RWPE2 (cell line): ENCODE measurements around the gene NLRC3.

ENCODE experiments used
- ATAC-seq: fragments of 200-7000 bp; cut with Tn5 transposase; 3 replicates; pipeline ENCODE4 v1.9.1; 2021; ENCODE audit warnings: low read depth
- DNase-seq: peaks from one replicate; pipeline ENCODE4 v3.0.0-alpha.2; 2020; ENCODE audit warnings: low spot score
- H3K27ac ChIP-seq: fragments of 450-650 bp; 2 replicates; pipeline ENCODE4 v1.5.1; 2017; ENCODE audit warnings: mild to moderate bottlenecking; ENCODE audit not compliant: poor library complexity, severe bottlenecking
- H3K27me3 ChIP-seq: fragments of 250-450 bp; sonication (Bioruptor Pico); 2 replicates; pipeline ENCODE4 v1.5.1; 2021; ENCODE audit warnings: mild to moderate bottlenecking, moderate library complexity; ENCODE audit not compliant: insufficient read depth, poor library complexity, severe bottlenecking
- H3K36me3 ChIP-seq: fragments of 250-450 bp; sonication (Bioruptor Pico); 2 replicates; pipeline ENCODE4 v1.5.1; 2020; ENCODE audit warnings: low read depth, mild to moderate bottlenecking, moderate library complexity
- H3K4me1 ChIP-seq: fragments of 250-450 bp; sonication (Bioruptor Pico); 2 replicates; pipeline ENCODE4 v1.5.1; 2021; ENCODE audit warnings: mild to moderate bottlenecking, moderate library complexity; ENCODE audit not compliant: insufficient read depth, poor library complexity, severe bottlenecking
- H3K4me3 ChIP-seq: fragments of 250-450 bp; sonication (Bioruptor Pico); 2 replicates; pipeline ENCODE4 v1.5.1; 2021; ENCODE audit warnings: mild to moderate bottlenecking, moderate library complexity; ENCODE audit not compliant: severe bottlenecking
- H3K9me3 ChIP-seq: fragments of 250-450 bp; sonication (Bioruptor Pico); 2 replicates; pipeline ENCODE4 v1.5.1; 2021; ENCODE audit warnings: mild to moderate bottlenecking, moderate library complexity; ENCODE audit not compliant: severe bottlenecking
- TF ChIP-seq, protein P1 (sequence below): fragments of 450-650 bp; IDR thresholded peaks from one replicate; pipeline ENCODE4 v1.5.1; 2017; ENCODE audit warnings: mild to moderate bottlenecking, moderate library complexity; ENCODE audit not compliant: poor library complexity, severe bottlenecking

NLRC3 gene

DNA sequence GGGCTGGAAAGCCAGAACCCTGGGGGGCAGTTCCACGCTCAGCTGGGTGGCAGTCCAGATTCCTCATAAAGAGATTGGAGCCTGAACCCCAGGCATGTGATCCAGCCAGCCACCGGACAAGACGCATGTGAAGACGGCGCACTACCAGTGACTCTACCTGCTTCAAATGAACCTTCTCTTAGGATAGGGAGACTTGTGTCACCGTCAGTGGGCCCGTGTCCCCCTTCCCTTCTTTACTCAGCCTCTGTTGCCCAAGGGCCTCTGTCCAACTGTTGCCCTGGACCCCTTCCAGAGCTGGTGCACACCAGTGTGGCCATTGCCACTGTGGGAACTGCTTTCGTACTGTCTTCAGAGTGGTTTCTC is 58.2 kb downstream of the NLRC3 start:
- TF ChIP-seq, protein P1, sequence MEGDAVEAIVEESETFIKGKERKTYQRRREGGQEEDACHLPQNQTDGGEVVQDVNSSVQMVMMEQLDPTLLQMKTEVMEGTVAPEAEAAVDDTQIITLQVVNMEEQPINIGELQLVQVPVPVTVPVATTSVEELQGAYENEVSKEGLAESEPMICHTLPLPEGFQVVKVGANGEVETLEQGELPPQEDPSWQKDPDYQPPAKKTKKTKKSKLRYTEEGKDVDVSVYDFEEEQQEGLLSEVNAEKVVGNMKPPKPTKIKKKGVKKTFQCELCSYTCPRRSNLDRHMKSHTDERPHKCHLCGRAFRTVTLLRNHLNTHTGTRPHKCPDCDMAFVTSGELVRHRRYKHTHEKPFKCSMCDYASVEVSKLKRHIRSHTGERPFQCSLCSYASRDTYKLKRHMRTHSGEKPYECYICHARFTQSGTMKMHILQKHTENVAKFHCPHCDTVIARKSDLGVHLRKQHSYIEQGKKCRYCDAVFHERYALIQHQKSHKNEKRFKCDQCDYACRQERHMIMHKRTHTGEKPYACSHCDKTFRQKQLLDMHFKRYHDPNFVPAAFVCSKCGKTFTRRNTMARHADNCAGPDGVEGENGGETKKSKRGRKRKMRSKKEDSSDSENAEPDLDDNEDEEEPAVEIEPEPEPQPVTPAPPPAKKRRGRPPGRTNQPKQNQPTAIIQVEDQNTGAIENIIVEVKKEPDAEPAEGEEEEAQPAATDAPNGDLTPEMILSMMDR = no peak

DNA sequence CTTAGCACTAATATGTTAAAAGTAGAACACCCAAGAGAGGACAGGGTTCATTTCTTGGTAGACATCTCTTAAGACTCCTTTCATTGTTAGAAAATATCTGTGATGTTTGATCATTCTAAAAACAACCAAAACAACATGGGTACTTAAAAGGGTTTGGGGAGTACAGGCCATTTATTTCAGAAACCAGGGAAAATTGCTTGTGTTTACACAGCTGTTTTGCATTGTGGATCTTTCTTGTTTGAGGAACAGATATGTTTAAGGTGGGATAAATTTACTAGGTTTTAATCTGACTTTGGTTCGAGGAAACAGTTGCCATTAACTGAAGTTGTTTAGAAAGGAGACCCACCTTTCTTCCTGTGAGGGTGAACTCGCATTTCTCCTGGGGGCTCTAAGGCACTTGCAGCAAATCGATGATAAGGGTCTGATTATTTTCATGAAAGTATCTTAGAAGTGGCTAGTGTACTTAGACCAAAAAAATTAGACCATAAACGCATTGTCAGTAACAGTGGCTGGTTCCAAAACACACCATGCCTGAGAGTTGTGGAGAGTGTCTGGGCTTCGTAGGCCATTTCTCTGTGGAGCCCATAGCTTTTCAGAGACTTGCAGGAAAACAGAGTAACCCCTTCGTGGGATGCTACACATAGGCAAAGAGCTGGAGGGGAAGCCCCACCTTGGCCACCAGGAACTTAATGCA is 58.8 kb downstream of the NLRC3 start:
- no peak for ATAC-seq
- TF ChIP-seq, protein P1 = no peak
- H3K36me3 ChIP-seq = peaks cover 61% of the 10 kb centered on the region
- no peaks in the 10 kb centered on the region for H3K27me3 ChIP-seq
- H3K4me3 ChIP-seq = no peak overlapping the region
- H3K9me3 ChIP-seq = no peaks in the 10 kb centered on the region
- H3K4me1 ChIP-seq = no peaks in the 10 kb centered on the region
- no peak overlapping the region for H3K27ac ChIP-seq
- DNase-seq = no peak

More for the DNA sequence above, 58.2 kb downstream of the NLRC3 start:
- H3K4me1 ChIP-seq = no peaks in the 10 kb centered on the region
- no peak overlapping the region for H3K4me3 ChIP-seq
- DNase-seq = no peak
- H3K27me3 ChIP-seq = no peaks in the 10 kb centered on the region
- no peak overlapping the region for H3K27ac ChIP-seq
- H3K9me3 ChIP-seq = no peaks in the 10 kb centered on the region
- ATAC-seq = no peak
- peaks cover 61% of the 10 kb centered on the region for H3K36me3 ChIP-seq

DNA sequence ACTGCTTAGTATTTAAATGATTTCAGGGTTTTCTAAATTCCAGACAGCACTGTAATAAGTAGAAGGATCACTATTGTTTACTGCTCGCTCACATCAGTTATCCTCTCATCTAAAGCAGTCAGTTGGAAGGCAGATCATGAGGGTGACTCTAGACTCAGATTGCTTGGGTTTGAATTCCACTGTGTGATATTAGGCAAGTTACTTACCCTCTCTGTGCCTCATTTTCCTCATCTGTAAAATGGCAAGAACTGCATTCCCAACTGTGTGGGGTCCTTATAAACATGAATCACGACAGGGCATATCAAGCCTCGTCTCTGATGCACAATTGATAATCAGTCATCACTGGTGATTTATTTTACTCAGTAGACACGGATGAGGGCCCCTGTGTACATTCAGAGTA is 61.3 kb downstream of the NLRC3 start:
- ATAC-seq = no peak
- Histone ChIP-seq H3K27me3 (no peaks in the 10 kb centered on the region), H3K36me3 (peaks cover 69% of the 10 kb centered on the region), H3K9me3 (no peaks in the 10 kb centered on the region), H3K4me3 (no peak overlapping the region), H3K4me1 (no peaks in the 10 kb centered on the region), H3K27ac (no peak overlapping the region)
- TF ChIP-seq, protein P1 = no peak
- no peak for DNase-seq

DNA sequence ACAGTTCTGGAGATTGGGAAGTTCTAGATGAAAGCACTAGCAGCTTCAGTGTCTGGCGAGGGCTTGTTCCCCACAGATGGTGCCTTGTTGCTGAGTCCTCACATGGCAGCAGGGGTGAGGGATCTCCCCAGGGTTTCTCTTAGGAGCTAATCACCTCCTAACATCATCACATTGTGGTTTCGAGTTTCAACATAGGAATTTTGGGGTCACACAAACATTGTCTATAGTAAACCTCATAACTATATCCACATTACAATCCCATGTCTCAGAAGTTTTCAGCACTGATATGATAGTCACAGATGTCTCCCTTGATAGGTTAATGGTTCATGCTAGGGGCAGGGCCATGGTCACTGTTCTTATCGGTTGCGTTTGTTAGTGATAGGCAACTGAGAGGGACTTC is 62.6 kb downstream of the NLRC3 start:
- Histone ChIP-seq H3K27ac (no peak overlapping the region), H3K27me3 (no peaks in the 10 kb centered on the region)
- TF ChIP-seq, protein P1 = no peak

DNA sequence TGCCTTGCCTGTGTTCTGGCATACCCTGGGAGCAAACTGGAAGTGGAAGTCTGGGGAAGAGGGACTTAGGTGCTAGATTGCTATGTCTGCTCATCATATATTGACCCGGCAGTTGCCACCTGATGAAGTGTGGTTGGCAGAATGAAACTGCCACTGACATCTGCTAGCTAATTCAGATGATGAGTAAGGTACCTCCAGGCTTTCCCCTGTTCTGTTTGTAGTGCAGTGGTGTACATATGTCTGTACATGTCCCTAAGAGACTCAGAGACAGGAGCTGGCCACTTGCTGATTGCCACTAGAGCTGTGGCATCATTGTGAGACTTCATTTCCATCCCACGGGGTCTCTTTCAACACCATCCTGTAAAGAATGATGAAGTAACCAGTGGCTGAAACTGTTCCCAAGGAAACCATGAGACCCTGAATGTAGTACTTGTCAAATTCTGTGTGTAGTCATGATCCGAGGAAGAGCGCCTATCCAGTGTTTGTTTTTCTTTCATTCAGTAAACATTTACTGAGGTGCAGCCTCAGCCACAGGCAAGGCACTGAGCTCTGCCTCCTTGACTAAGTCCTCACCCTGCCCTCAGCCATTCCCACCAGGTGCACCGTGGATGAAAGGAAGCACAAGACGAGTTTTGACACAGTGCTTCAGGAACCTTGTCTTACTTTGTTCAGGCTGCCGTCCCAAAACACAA is 63.2 kb downstream of the NLRC3 start:
- ATAC-seq (no peak), DNase-seq (no peak)
- H3K36me3 ChIP-seq = peaks cover 71% of the 10 kb centered on the region
- H3K4me3 ChIP-seq = no peak overlapping the region
- H3K27ac ChIP-seq = no peak overlapping the region
- TF ChIP-seq, protein P1 = no peak
- no peaks in the 10 kb centered on the region for H3K27me3 ChIP-seq
- no peaks in the 10 kb centered on the region for H3K9me3 ChIP-seq
- no peaks in the 10 kb centered on the region for H3K4me1 ChIP-seq

More for the DNA sequence above, 62.6 kb downstream of the NLRC3 start:
- peaks cover 71% of the 10 kb centered on the region for H3K36me3 ChIP-seq
- no peak overlapping the region for H3K4me3 ChIP-seq
- ATAC-seq = no peak
- DNase-seq = no peak
- H3K4me1 ChIP-seq = no peaks in the 10 kb centered on the region
- no peaks in the 10 kb centered on the region for H3K9me3 ChIP-seq
